H7 (cell line): ENCODE measurements around the gene SLC17A5. TPM values are rescaled to one million over a fixed set of nuclear protein-coding genes. Genes with fewer than 3 reads are reported as not detected.
"Not testable (repeated sequence)": the region's sequence is repeated elsewhere in the genome, so short reads cannot be mapped to it uniquely, and the experiment has no call there.

Source experiments
- DNase-seq: peaks from one replicate; pipeline ENCODE4 v3.0.0; 2012
- H3K27me3 ChIP-seq: 2 replicates; pipeline ENCODE4 v1.6.0; 2011; ENCODE audit warnings: mild to moderate bottlenecking, low read length; ENCODE audit not compliant: control insufficient read depth, insufficient read depth
- H3K36me3 ChIP-seq: replicated peaks from 2 replicates; pipeline ENCODE4 v1.5.1; 2011; ENCODE audit warnings: low read length; ENCODE audit not compliant: control insufficient read depth, insufficient read depth
- H3K4me3 ChIP-seq: 2 replicates; pipeline ENCODE4 v1.5.1; 2011; ENCODE audit warnings: low read depth, mild to moderate bottlenecking, control low read depth, low read length, moderate library complexity; ENCODE audit not compliant: insufficient read depth
- total RNA-seq: library from RNA; depleted of rRNA; stranded (reverse); fragments of >200 nt; shearing (Covaris generic); gene quantifications from 2 replicates; pipeline ENCODE4 v1.2.3, GENCODE V29; 2014

The SLC17A5 gene
- total RNA-seq, 1 experiment from 2014 or later, result 12.2 TPM

GRCh38 chr6:73577676-73578075, 76.1 kb downstream of the SLC17A5 start:
- DNase-seq, result no peak
- Histone ChIP-seq H3K27me3 (no peaks in the 10 kb centered on the region), H3K4me3 (no peak overlapping the region), H3K36me3 (no peaks in the 10 kb centered on the region)

GRCh38 chr6:73572531-73572930, 81.3 kb downstream of the SLC17A5 start:
- not testable (repeated sequence) for H3K36me3 ChIP-seq, H3K27me3 ChIP-seq, H3K4me3 ChIP-seq, DNase-seq

DNA sequence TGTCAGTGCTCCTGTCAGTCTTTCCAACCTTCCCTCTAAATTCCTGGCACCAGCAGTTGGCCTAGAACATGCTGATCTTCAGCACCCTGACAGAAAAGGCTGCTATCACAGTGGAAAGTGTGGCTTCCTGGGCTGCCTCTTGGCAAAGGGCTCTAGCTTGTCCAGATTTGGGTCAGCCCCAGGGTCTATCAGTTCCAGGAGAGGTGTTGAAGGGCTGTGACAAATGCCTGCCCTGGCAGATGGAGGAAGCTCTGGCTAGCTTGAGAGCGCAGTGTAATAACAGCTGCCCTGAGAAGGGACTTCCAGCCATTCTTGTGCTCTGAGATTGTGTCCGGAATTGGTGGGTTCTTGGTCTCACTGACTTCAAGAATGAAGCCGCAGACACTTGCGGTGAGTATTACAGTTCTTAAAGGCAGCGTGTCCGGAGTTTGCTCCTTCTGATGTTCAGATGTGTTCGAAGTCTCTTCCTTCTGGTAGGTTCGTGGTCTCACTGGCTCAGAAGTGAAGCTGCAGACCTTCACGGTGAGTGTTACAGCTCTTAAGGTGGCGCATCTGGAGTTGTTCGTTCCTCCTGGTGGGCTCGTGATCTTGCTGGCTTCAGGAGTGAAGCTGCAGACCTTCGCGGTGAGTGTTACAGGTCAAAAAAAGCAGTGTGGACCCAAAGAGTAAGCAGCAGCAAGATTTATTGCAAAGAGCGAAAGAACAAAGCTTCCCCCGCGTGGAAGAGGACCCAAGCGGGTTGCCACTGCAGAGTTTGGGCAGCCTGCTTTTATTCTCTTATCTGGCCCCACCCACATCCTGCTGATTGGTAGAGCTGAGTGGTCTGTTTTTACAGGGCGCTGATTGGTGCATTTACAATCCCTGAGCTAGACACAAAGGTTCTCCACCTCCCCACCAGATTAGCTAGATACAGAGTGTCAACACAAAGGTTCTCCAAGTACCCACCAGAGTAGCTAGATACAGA, 82.3 kb downstream of the SLC17A5 start:
- H3K36me3 ChIP-seq, H3K4me3 ChIP-seq, H3K27me3 ChIP-seq, DNase-seq: not testable (repeated sequence)

- H3K4me3 ChIP-seq, result no peak overlapping the region
- DNase-seq, result no peak
- no peaks in the 10 kb centered on the region for H3K36me3 ChIP-seq
- H3K27me3 ChIP-seq, result no peaks in the 10 kb centered on the region
These were observed 84.7 kb downstream of the SLC17A5 start for GRCh38 chr6:73569121-73569520.

GRCh38 chr6:73566954-73567591, 86.7 kb downstream of the SLC17A5 start:
- DNase-seq, result no peak
- no peaks in the 10 kb centered on the region for H3K27me3 ChIP-seq
- no peaks in the 10 kb centered on the region for H3K36me3 ChIP-seq
- no peak overlapping the region for H3K4me3 ChIP-seq

DNA sequence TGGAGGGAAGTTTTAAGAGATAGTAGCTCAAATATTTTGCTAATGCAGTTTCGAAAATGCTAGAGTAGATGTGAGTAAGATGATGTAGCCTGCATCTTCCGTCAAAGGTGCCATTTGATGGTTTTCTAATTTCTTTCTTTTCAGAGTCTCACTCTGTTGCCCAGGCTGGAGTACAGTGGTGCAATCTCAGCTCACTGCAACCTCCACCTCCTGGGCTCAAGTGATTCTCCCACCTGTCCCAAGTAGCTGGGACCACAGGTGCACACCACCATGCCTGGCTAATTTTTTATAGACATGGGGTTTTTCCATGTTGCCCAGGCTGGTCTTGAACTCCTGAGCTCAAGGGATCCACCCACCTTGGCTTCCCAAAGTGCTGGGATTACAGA, 87.3 kb downstream of the SLC17A5 start:
- H3K36me3 ChIP-seq, H3K27me3 ChIP-seq: not testable (repeated sequence)

GRCh38 chr6:73565767-73566485, 87.9 kb downstream of the SLC17A5 start:
- H3K4me3 ChIP-seq, result no peak overlapping the region
- no peaks in the 10 kb centered on the region for H3K36me3 ChIP-seq
- DNase-seq, result peak; percentile 79
- H3K27me3 ChIP-seq, result no peaks in the 10 kb centered on the region

More for the DNA sequence above, 87.3 kb downstream of the SLC17A5 start:
- not testable (repeated sequence) for DNase-seq, H3K4me3 ChIP-seq

- no peaks in the 10 kb centered on the region for H3K36me3 ChIP-seq
These were observed 89.0 kb downstream of the SLC17A5 start for GRCh38 chr6:73564578-73565345.

DNA sequence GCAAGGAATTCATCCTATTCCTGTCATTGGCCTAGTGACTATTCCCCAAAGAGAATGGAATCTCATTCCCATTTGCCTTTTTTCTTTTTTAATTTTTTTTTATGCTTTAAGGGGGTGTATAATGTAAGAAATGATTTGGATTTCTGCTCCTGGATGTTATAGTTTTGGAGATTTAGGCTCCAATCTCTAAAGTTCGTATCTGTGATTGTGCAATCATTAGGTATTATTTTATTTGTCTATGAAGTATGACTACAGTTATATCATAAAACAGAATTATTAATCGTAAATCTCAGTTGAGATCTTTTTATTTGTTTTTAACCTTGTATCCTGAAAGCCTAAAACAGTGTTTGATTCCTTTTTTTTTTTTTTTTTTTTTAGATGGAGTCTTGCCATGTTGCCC, 91.2 kb downstream of the SLC17A5 start:
- Histone ChIP-seq H3K4me3 (no peak overlapping the region), H3K36me3 (no peaks in the 10 kb centered on the region), H3K27me3 (no peaks in the 10 kb centered on the region)
- no peak for DNase-seq

More at GRCh38 chr6:73564578-73565345, 89.0 kb downstream of the SLC17A5 start:
- no peaks in the 10 kb centered on the region for H3K27me3 ChIP-seq
- no peak for DNase-seq
- no peak overlapping the region for H3K4me3 ChIP-seq

DNA sequence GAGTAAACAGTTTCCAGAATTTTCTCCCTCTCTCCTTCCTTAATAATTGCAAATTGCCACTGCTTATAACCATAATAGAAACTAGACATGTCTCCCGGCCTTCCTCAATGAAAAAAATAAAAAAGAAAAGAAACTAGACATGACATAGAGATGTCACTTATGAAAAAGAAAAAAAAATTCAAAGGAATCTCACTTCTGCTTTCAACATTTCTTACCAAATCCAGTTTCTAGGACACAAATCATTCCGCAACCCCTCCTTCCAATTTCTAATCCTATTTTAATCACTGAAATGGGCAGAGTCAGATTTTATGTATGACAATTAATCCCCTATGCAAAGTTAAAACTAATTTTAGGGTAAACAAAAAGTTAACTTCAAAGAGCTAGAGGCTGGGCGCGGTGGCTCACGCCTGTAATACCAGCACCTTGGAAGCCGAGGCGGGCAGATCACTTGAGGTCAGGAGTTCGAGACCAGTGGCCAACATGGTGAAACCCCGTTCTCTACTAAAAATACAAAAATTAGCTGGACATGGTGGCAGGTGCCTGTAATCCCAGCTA, 92.9 kb downstream of the SLC17A5 start:
- Histone ChIP-seq H3K4me3 (no peak overlapping the region), H3K27me3 (no peaks in the 10 kb centered on the region), H3K36me3 (no peaks in the 10 kb centered on the region)
- no peak for DNase-seq

DNA sequence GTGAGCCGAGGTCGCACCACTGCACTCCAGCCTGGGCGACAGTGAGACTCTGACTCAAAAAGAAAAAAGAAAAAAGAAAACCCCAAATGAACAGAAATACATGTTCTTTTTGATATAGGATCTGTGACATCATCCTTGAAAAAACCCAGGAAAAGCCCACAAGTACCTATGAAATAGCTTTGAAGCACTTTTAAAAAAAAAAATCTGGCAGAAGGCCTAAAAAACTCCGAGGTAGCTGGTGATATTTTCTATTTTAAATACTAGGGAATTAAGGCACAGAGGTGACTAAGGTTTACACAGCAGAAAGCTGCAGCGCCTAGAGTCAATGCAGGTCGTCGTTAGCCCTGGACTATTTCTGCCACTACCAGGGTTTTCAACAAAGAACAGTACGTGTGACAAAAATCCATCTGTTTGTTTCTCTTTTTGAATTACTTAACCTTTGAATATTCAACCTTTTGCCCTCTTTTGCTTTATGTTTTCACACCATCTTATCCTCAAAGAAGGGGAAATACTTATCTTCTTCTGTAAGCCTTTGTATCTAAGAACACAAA, 93.5 kb downstream of the SLC17A5 start:
- Histone ChIP-seq H3K4me3 (no peak overlapping the region), H3K27me3 (no peaks in the 10 kb centered on the region), H3K36me3 (no peaks in the 10 kb centered on the region)
- DNase-seq, result no peak

DNA sequence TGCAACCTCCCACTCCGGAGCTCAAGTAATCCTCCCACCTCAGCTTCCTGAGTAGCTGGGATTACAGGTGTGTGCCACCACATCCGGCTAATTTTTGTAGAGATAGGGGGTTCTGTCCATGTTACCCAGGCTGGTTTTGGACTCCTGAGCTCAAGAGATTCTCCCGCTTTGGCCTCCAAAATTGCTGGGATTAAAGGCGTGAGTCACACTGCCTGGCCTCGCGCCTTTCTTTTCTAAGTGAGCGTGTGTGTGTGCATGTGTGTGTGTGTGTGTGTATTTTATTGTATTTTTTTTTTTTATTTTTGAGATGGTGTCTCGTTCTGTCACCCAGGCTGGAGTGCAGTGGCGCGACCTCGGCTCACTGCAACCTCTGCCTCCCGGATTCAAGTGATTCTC, 94.4 kb downstream of the SLC17A5 start:
- H3K4me3 ChIP-seq, DNase-seq, H3K27me3 ChIP-seq, H3K36me3 ChIP-seq: not testable (repeated sequence)

DNA sequence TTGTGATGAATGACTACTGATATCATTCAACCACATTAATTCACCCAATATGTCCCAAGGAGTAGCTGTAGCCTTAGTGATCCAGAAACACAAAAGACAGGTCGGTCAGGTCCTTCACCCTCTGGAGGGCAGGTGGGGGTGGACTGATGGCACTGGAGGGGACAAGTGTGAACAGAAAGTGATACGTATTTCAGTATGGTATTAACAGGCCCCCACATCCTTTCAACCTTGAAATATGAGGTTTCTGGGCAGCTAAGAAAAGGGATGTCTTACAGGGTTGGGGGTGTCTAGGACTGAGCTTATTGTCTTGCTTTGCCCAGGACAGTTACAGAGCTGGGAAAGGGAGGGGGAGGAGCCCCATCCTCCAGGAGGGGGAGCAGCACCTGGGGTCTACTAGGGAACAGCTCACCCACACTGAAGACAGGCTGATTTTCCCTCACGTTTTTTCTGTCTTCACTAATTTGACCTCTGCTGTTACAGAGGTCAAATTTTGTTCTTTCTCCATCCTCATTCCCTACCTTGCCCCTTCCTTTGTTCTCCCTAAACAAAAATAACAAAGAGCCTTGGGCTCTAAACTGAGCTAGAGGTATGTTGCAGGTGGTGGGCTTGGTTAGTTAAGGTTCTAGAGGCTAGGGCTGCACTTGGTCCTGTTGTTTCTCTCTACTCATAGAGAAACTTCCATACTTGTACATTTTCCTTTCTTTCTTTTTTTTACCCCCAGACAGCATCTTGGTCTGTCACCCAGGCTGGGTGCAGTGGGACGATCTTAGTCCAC, 95.0 kb downstream of the SLC17A5 start:
- DNase-seq, result peak; percentile 76
- no peaks in the 10 kb centered on the region for H3K27me3 ChIP-seq
- H3K4me3 ChIP-seq, result no peak overlapping the region
- H3K36me3 ChIP-seq, result no peaks in the 10 kb centered on the region
